ENCODE measurements around the gene ST14.

Gene ST14

DNA sequence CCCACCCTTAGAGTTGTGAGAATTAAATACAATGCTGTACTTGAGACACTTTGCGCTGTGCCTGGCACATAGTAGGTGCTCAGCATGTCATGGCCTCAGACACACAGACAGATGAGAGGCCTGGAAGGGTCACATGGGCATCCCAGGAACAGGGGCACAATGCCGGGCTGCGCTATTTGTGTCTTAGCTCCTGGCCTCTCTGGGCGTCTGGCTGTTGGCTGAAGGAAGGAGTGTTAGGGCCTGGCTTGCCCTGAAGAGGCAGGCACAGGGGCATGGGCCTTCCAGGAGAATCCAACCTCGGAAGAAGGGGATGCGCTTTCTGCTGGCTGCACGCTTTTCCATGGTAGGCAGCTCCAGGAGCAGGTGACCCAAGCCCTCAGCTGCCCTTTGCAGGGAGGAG is 41.4 kb downstream of the ST14 start:
- TF ChIP-seq, protein P1, sequence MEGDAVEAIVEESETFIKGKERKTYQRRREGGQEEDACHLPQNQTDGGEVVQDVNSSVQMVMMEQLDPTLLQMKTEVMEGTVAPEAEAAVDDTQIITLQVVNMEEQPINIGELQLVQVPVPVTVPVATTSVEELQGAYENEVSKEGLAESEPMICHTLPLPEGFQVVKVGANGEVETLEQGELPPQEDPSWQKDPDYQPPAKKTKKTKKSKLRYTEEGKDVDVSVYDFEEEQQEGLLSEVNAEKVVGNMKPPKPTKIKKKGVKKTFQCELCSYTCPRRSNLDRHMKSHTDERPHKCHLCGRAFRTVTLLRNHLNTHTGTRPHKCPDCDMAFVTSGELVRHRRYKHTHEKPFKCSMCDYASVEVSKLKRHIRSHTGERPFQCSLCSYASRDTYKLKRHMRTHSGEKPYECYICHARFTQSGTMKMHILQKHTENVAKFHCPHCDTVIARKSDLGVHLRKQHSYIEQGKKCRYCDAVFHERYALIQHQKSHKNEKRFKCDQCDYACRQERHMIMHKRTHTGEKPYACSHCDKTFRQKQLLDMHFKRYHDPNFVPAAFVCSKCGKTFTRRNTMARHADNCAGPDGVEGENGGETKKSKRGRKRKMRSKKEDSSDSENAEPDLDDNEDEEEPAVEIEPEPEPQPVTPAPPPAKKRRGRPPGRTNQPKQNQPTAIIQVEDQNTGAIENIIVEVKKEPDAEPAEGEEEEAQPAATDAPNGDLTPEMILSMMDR (conservative IDR thresholded peaks at IDR 0.05; ENCODE audit: low read depth, low read length) = no peak
- no peak overlapping the region for H3K4me3 ChIP-seq (ENCODE audit: low read depth, low read length)
- no peak for DNase-seq (ENCODE audit: low read depth)

DNA sequence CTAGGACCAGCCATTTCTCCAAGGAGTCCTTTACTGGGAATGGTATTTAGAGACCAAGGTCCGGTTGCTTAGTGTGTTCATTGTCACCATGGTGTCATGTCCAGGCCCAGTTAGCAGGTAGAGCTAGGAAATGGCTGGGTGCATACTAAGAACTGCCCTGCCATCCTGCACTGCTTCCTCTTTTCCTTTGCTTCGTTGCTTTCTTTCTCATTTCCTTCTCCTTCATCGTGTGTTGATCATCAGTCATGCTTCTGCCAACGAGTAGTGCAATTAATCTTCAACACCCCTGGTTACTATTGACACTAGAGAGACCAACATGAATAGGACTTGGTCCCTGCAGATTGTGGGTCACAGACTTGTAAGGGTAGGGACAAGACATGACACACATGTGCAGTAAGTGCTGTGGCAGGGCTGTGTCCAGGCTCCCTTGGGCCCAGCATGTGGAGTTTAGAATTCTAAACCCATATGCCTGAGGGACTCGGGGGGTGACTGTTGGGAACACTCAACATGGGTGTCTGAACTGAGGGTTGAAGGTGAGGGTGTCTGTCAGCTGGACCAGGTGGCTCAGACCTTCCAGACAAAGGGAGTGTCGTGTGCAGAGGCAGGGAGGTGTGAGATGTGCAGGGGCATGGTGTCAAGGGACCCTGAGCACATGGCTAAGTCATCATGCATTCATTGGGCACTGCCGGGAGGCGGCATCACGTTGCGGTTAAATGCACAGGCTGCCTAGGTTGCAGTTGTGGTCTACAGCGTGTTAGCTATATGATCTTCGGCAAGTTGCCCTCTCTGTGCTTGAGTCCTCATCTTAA is 42.6 kb downstream of the ST14 start:
- no peak overlapping the region for H3K4me3 ChIP-seq (ENCODE audit: low read depth, low read length)
- no peak for DNase-seq (ENCODE audit: low read depth)
- TF ChIP-seq, protein P1 (conservative IDR thresholded peaks at IDR 0.05; ENCODE audit: low read depth, low read length) = no peak

DNA sequence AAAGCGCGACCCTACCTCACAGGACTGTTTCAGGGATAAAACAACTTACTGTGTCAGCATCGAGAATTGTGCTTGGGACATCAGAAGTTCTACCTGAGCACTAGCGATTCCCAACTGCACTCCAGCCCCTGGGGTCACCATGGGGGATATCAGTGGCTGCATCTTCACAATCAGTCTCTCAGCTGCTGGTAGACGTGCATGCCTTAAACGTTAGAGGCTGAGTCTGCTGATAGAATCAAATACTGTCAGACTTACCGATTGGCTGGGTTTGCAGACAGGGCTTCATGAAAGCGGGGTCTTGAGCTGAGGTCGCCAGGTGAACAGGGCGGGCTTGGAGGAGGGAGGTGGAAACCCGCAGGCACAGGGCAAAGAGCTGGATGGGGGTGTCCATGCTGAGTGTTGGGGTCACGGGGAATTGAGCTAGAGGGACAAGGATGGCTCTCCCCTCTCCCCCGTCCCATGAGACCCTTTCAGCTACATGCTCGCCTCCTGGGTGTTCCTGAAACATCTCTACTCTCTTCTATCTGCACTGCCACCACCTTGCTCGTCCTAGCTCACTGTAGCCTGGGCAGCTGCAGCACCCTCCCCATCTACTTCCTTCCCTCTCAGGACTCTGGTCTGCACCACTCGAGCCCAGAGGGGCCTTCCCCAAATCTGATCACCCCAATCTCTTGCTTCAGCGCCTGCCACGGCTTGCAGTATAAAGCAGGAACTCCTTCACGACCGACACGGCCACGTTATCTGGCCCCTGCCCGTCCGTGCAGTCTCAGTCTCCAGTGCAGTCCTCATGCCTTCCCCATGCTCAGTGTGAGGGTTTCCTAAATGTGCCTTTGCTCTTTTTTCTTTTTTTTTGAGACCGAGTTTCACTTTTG is 43.5 kb downstream of the ST14 start:
- TF ChIP-seq, protein P1 (conservative IDR thresholded peaks at IDR 0.05; ENCODE audit: low read depth, low read length) = no peak
- no peak for DNase-seq (ENCODE audit: low read depth)
- no peak overlapping the region for H3K4me3 ChIP-seq (ENCODE audit: low read depth, low read length)

DNA sequence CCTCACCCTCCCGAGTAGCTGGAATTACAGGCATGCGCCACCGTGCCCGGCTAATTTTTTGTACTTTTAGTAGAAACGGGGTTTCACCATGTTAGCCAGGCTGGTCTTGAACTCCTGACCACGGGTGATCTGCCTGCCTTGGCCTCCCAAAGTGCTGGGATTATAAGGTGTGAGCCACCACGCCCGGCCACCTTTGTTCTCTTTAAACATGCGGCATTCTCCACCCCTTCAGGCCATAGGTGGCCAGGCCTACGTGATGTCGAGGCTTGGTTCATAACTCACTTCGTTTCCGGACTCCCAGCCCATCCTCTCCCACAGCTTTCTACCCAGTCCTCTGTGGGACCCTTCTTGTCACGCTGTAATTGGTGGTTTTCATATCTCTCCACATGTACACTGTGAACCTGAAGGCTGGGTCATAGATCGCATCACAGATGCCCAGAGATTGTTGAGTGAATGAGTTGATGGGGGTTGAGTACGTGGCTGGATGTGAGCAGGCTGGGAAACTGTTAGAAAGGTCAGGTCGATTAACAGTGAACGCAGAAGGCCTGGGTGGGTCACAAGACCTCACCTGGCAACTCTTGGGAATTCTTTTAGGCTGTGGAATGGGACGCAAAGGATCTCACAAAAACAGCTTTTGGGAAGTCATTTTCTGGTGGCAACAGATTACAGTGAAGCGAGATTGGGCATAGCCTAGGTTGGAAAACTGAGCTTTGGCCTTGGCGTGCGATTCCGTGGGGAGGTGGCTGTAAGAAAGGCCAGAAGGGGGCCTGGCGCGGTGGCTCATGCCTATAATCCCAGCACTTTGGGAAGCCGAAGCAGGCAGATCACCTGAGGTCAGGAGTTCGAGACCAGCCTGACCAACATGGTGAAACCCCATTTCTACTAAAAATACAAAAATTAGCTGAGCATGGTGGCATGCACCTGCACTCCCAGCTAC is 44.5 kb downstream of the ST14 start:
- no peak overlapping the region for H3K4me3 ChIP-seq (ENCODE audit: low read depth, low read length)
- DNase-seq (ENCODE audit: low read depth) = no peak
- TF ChIP-seq, protein P1 (conservative IDR thresholded peaks at IDR 0.05; ENCODE audit: low read depth, low read length) = no peak

DNA sequence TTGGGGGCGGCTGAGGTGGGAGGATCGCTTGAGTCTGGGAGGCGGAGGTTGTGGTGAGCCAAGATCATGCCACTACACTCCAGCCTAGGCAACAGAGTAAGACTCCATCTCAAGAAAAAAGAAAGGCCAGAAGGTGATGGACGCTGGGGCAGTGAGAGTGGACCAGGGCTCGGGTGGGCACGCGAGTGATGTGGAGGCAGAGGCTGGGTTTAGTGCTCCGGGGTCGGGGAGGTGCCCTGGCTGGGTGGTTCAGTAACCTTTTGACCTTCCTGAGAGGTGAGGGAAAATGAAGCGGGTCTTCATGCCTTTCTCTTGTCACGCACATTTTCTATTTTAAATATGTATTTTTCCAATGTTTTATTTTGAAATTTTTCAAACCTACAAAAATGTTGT is 45.1 kb downstream of the ST14 start:
- DNase-seq (ENCODE audit: low read depth) = no peak
- no peak overlapping the region for H3K4me3 ChIP-seq (ENCODE audit: low read depth, low read length)
- TF ChIP-seq, protein P1 (conservative IDR thresholded peaks at IDR 0.05; ENCODE audit: low read depth, low read length) = no peak

DNA sequence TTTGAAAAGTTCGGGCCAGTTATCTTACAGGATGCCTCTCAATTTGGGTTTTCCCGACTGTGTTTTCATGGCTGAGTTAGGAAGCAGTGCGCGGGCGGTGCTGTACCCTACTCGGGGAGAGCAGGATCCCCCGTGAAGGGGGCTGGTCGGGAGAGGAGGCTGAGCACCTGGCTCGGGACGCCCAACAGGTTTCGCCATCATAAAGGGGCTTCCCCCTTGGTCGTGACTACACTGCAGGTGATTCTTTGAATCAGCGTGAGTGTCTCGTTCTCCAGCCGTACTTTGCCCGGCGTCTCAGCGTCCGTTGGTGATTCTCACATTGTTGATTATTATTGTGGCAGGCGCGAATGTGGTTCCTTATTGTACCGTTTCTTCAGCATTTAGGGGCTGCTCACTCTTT is 46.6 kb downstream of the ST14 start:
- TF ChIP-seq, protein P1 (conservative IDR thresholded peaks at IDR 0.05; ENCODE audit: low read depth, low read length) = no peak
- no peak overlapping the region for H3K4me3 ChIP-seq (ENCODE audit: low read depth, low read length)
- DNase-seq (ENCODE audit: low read depth) = no peak

Data from choroid plexus epithelial cell (primary cell).